Measurements from ENCODE around the gene GNA12.

DNA sequence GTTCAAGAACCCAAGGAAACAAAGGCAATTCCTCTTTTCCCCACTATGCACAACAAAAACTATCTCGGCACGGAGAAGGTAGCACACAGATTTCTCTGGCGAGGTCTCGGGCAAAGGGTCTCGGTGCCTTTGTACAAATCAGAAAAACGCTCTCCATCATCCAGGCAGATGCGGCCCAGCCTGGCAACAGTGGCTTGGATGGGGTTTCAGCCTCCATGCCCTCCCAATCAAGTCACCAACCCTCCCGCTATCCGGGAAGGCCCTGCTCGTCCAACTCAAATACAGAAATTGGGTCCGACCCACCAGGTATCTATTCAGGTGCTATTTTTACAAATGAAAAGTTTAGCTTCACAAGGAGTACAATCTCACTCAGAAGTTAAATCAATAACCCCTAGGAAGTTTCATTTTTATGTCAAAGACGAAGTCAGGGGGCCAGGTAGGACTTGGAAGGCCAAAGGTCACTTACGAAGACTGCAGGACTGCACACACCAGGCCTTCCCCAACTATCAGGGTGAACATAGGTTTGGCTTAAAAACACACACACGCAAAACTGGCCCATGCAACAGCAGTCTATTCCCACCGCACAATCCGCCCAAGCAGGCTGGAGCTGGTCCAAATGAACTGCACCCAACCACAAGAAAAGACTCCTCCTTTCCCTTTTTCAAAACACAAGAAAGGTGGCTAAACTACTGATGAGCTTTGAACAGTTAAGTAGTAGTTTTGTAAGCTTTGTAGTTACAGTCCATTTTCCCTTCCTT lies 43.0 kb downstream of the GNA12 start:
- TF ChIP-seq CEBPB (IDR thresholded peaks at IDR 0.05) = no peak
- no peak for TF ChIP-seq CREB1 (IDR thresholded peaks at IDR 0.05; ENCODE audit: low read depth)
- TF ChIP-seq YY1 (IDR thresholded peaks at IDR 0.05; ENCODE audit: low read depth) = no peak
- TF ChIP-seq, protein P1, sequence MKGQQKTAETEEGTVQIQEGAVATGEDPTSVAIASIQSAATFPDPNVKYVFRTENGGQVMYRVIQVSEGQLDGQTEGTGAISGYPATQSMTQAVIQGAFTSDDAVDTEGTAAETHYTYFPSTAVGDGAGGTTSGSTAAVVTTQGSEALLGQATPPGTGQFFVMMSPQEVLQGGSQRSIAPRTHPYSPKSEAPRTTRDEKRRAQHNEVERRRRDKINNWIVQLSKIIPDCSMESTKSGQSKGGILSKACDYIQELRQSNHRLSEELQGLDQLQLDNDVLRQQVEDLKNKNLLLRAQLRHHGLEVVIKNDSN (IDR thresholded peaks at IDR 0.05) = no peak

Measured in Ishikawa (cell line).